ENCODE data around the gene A3GALT2.

- no peak for TF ChIP-seq POLR2AphosphoS5 (IDR thresholded peaks at IDR 0.05; ENCODE audit: low read depth, low read length)
- no peak for TF ChIP-seq POLR2A (IDR thresholded peaks at IDR 0.05; ENCODE audit: low read depth, low read length)
- TF ChIP-seq TAF1 (IDR thresholded peaks at IDR 0.05; ENCODE audit: borderline replicate concordance, low read depth, low read length) = no peak
Observed at GRCh38 chr1:33266766-33267165, 54.1 kb downstream of the A3GALT2 start.

Data from GM12892 (cell line).